SK-N-DZ (cell line): ENCODE results near the gene LTBP3.
"Not testable (repeated sequence)": the region's sequence is repeated elsewhere in the genome, so short reads cannot be mapped to it uniquely, and the experiment has no call there.

Experiments used
- DNase-seq: peaks from one replicate; pipeline ENCODE4 v3.0.0-alpha.2; 2015; ENCODE audit warnings: low spot score

Gene LTBP3

DNA sequence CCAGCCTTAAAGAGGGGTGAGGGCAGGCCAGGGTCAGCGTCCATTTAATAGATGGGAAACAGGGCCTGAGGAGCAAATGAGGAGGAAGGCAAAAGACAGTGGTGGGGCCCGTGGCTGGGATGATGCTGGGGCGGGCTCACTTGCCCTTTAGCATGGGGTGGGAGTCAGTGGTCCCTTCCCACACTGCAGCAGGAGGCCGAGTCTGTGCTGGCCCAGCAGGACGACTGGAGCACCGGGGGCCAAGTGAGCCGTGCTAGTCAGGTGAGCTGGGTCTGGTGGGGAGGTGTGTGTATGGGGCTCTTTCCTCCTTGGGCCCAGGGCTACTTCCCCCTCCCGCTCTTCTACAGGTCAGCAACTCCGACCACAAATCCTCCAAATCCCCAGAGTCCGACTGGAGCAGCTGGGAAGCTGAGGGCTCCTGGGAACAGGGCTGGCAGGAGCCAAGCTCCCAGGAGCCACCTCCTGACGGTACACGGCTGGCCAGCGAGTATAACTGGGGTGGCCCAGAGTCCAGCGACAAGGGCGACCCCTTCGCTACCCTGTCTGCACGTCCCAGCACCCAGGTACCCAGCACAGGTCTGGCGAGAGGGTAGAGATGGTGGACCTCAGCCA is 20.4 kb downstream of the LTBP3 start:
- no peak for DNase-seq

DNA sequence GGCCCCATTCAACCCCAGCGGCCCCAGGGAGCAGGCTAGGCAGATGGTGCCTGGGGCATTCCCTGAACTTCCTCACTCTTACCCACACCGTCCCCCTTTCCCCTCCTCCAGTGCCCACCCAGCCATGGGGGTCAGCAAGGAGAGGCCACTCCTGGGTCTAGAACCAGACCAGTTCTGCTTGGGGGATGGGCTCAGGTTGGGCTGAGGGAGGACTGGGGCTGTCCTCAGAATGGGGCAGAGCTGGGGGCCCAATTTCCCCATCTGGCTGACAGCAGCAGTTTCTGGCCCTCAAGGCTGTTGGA is 20.9 kb downstream of the LTBP3 start:
- no peak for DNase-seq

DNA sequence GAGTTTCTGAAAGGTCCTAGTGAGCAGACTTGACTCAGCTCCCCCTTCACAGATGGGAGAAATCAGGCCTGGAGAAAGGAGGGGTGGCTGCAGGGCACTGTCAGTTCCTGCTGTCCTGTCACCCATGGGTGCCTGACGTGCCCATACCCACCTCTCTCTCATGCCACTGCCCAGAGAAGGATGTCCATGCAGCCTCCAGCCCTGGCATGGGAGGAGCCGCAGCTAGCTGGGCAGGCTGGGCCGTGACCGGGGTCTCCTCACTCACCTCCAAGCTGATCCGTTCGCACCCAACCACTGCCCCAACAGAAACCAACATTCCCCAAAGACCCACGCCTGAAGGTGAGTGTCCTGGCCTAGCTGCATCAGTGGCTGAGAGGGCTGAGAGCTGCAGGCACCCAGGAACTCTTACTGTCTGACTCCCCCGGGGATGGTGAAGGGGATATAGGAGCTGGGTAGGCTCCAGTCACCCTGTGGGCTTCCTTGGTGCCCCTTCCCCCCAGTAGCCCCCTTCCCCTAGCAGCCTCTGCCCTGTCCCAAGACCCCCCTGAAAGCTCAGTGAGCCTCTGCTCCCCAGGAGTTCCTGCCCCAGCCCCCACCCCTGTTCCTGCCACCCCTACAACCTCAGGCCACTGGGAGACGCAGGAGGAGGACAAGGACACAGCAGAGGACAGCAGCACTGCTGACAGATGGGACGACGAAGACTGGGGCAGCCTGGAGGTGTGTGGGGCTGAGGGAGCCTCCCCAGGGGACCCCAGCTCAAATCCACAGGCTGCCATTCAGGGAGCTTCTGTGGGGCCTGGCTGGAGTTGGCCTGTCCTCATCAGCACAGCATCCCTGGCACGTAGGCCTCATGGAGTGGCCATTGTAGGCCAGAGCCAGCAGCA is 21.5 kb downstream of the LTBP3 start:
- no peak for DNase-seq

DNA sequence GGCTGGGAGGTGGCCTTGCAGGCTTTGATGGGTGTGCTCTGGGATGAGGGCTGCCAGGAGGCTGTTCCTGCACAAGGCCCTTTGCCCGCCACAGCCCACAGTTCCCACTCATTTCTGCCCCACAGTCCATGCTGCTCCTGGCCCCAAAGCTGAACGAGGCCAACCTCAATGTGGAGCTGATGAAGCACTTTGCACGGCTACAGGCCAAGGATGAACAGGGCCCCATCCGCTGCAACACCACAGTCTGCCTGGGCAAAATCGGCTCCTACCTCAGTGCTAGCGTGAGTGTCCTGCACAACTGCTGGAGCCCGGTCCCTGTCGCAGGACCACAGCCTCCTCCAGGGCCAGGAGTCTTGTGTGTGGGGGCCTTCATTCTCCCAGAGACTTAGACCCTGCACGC is 23.1 kb downstream of the LTBP3 start:
- DNase-seq, result no peak

DNA sequence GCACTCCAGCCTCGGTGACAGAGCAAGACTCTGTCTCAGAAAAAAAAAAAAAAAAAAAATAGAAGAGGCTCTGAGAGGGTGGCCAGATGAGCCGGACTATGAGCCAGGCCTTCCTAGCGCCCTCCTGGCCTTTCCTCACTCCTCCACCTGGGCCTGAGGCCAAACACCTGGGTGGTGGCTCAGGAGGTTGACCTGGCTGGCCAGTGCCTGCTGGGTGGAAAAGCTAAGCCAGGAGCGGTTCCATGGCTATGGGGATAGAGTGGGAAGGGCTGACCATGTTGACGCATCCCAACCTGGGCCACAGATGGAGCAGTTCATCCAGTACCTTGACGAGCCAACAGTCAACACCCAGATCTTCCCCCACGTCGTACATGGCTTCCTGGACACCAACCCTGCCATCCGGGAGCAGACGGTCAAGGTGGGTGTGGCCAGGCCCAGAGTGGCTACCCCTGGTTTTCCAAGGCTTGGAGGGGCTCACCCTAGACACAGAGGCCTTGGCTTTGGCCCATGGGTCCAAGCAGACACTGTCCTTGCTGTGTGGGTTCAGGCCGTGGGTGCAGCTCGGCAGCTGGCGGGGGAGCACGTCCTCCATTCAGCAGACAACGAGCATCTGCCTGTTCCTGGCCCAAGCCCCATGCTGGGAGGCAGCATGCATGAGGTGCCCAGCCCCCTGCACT is 25.6 kb downstream of the LTBP3 start:
- no peak for DNase-seq

DNA sequence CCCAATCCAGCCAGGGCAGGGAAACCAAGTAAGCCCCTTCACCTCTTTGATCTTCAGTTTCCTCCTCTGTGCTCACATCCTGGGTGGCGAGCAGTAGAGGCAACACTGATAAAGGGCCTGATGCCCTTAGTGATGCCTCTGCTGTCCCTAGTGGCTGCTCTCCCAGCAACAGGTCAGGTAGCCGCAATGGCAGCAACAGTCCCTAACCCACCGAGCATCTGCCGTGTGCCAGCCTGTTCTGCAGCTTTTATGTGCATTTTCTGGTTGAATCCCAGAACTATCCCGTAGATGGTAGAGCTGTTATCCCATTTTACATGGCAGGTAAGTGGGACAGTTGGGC is 28.0 kb downstream of the LTBP3 start:
- DNase-seq, result no peak

DNA sequence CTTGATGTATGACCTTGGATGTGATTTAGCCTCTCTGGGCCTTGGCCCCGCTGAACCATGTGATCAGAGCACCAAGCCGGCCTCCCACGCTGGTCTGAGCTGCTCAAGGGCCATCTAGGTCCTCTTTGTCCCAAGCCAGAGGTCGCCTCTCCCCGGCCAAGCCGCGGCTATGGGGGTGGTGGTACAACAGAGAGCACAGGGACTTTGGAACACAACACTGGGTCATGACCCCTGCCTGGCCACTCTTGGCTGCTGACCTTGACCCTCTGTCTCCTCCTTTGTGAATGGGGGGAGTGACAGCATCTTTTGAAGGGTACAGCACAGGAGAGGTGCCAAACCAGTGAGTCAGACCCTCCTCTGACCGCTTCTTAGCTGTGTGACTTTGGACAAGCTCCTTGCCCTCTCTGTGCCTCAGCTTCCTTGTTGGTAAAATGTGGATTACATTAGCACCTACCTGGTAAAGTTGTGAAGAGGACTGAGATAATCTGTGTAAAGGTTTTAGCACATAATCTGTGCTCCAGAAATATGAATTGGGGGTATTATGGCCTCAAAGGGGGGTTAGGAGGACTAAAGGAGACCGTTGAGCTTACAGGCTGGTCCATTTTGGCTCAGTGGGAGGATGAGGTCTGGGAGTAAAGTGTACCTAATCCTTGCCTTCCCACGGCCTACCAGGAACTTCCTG is 28.5 kb downstream of the LTBP3 start:
- no peak for DNase-seq

DNA sequence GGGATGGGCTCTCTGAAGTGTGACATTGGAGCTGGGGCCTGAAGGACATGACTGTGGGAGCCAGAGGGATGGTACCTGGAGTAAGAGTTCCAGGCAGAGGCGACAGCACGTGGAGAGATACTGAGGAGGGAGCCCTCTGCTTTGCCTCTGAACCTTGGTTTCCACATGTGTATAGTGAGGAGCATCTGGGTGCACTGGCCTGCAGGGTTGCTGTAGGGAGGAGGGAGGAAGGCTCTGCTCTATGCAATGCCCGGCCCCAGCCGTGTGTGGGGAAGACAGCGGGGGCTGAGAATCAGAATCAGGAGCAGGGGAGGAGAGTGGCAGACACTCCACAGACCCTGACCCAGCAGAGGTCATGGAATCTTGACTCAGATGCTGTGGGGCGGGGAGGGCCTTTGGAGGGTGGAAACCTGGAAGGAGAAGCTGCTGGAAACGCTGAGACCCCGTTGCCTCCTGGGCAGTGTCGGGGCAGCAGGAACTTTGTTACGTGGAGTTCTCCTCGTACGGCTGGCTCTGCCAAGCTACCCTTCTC is 29.3 kb downstream of the LTBP3 start:
- no peak for DNase-seq

DNA sequence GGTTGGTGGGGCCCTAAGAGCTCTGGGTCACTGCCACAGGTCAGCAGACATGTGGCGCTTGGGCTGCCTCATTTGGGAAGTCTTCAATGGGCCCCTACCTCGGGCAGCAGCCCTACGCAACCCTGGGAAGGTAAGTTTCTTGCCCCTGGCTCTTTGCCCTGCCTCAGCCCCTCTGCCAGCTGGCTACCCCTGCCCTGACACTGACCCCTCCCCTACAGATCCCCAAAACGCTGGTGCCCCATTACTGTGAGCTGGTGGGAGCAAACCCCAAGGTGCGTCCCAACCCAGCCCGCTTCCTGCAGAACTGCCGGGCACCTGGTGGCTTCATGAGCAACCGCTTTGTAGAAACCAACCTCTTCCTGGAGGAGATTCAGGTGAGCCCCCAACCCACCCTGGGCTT is 31.4 kb downstream of the LTBP3 start:
- no peak for DNase-seq

DNA sequence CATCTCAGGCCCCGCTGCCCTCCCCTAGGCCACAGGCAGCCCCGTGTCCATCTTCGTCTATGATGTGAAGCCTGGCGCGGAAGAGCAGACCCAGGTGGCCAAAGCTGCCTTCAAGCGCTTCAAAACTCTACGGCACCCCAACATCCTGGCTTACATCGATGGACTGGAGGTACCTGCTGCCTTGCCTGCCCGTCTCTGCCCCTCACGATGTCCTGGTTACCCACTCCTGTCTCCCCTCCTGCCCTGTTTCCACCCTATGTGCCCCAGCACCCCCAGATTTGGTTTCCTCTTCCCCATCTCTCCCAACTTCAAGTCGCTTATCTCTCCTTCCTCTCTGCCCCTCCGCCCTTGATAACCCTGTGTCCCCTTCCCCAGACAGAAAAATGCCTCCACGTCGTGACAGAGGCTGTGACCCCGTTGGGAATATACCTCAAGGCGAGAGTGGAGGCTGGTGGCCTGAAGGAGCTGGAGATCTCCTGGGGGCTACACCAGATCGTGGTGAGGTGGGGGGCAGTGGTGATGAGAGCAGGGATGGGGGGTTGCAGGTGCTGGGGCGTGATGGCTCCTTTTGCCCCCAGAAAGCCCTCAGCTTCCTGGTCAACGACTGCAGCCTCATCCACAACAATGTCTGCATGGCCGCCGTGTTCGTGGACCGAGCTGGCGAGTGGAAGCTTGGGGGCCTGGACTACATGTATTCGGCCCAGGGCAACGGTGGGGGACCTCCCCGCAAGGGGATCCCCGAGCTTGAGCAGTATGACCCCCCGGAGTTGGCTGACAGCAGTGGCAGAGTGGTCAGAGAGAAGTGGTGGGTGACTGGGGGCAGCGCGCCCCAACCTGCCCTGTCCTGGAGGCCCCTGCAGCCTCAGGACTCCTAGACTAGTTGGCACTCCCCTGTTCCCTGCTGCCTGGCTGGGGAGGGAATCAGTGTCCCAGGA is 32.3 kb downstream of the LTBP3 start:
- no peak for DNase-seq

DNA sequence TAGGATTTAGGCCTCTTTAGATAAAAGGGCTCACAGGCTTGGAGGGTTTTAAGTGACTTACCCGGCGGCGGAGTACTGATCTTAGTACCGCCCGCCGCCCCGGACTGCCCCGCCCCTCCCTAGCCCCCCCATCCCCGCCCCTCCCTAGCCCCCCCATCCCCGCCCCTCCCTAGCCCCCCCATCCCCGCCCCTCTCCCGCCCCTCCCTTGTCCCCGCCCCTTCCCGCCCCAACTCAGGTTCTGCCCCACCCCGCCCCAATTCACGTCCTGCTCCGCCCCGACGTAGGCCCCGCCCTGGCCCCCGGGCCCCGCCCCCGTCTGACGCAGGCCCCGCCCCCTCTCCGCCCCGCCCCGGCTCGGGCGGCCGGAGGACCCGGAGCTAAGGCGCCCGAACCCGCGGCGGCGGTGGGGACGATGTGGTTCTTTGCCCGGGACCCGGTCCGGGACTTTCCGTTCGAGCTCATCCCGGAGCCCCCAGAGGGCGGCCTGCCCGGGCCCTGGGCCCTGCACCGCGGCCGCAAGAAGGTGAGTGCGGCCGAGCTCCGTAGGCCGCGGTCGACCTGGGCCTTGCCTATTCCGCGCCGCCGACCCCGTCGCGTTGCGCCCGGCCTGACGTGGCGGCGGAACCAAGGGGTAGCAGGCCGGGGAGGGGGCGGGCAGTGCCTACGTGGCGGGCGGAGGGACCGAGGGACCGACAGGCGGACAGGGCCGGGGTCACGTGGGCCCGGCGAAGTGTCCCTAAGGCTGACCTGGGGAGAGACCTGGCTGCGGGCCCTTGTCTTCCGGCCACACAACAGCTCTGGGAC is 33.2 kb downstream of the LTBP3 start, which contains the start of gene SCYL1:
TSS of gene SCYL1 (plus strand) at position 343 of the 805 bp plus-strand sequence. CDS start at position 414, 71 bp downstream.
- DNase-seq, result no peak

DNA sequence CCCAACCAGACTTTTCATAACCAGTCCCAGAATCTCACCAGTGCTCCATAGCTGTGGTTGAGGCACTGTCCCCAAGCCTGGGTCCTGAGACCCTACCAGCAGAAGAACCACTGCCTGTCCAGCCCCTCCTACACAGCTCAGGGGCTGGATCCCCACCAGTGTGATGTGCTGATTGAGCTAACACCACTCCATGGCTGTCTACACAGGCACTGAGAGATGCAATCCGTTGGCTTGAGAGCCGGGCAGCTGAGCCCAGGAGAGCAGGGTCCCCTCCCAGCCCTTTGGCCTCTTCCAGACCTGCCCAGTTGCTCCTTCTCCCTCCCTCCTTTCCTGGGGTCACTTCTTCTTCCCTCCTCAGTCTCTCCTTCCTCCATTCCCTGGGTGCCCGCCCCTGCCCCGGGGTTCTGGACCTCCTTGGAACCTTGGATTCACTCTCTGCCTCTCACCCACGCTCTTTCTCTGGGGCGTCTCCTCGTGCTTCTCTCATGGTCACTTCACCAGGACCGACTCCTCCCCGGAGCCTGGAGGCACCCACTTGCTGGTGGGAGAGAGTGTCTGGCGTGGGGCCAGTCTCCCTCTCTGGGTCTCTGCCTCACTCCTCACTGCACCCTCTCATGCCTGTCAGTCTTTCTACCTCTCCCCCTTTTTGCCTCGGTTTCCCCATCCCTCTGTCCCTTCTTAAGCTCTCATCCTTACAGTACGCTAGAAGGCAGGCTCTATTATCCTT is 34.0 kb downstream of the LTBP3 start:
- DNase-seq, result peak; percentile 62

DNA sequence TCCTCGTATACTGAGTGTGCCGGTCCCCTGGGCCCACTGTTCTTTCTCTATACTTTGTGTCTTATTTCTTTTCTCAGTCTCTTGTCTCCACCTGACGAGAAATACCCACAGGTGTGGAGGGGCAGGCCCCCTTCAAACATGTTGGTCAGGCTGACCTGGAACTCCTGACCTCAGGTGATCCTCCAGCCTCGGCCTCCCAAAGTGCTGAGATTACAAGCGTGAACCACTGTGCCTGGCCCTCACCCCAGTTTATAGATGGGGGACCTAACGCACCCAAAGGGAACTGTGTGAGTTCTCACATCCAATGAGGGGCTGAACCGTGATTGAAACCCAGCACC is 34.6 kb downstream of the LTBP3 start:
- DNase-seq, result not testable (repeated sequence)

DNA sequence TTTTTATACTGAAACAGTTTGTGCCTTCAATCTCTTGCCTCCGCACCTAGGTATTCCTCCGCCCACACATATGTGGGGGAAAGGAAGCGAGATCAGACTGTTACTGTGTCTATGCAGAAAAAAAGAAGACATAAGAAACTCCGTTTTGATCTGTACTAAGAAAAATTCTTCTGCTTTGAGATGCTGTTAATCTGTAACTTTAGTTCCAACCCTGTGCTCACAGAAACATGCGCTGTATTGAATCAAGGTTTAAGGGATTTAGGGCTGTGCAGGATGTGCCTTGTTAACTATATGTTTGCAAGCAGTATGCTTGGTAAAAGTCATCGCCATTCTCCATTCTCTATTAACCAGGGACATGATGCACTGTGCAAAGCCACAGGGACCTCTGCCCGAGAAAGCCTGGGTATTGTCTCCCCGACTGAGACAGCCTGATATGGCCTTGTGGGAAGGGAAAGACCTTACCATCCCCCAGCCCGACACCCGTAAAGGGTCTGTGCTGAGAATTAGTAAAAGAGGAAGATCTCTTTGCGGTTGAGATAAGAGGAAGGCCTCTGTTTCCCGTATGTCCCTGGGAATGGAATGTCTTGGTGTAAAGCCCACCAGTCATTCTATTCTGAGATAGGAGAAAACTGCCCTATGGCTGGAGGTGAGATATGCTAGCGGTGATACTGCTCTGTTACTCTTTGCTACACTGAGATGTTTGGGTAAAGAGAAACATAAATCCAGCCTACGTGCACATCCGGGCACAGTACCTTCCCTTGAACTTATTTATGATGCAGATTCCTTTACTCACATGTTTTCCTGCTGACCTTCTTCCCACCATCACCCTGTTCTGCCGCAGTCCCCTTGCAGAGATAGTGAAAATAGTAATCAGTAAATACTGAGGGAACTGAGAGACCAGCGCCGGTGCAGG is 35.2 kb downstream of the LTBP3 start:
- peak; percentile 58 for DNase-seq

DNA sequence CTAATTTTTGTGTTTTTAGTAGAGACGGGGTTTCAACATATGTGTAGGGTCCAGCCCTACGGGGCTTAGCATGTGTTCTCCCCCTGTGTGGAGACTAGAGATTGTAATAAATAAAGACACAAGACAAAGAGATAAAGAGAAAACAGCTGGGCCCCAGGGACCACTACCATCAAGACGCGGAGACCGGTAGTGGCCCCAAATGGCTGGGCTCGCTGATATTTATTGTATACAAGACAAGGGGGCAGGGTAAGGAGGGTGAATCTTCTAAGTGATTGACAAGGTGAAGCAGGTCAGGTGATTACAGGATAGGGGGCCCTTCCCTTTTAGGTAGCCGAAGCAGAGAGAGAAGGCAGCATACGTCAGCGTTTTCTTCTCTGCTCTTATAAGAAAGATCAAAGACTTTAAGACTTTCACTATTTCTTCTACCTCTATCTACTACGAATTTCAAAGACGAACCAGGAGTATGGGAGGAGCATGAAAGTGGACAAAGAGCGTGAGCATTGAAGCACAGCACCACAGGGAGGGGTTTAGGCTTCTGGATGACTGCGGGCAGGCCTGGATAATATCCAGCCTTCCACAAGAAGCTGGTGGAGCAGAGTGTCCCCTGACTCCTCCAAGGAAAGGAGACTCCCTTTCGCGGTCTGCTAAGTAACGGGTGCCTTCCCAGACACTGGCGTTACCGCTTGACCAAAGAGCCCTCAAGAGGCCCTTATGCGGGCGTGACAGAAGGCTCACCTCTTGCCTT is 36.2 kb downstream of the LTBP3 start:
- DNase-seq, result peak; percentile 68

DNA sequence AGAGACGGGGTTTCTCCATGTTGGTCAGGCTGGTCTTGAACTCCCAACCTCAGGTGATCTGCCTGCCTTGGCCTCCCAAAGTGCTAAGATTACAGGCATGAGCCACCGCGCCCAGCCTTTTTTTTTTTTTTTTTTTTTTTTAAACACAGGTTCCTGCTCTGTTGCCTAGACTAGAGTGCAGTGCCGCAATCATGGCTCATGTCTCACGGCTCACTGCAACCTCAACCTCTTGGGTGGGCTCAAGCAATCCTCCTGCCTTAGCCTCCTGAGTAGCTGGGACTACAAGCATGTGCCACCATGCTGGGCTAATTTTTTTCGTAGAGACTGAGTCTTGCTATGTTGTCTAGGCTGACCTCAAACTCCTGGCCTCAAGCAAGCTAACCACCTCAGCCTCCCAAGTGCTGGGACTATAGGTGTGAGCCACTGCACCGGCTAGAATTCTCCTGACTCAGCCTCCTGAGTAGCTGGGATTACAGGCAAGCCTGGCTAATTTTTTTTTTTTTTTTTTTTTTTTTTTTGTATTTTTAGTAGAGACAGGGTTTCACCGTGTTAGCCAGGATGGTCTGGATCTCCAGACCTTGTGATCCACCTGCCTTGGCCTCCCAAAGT is 39.1 kb downstream of the LTBP3 start:
- not testable (repeated sequence) for DNase-seq
